GM19452 (cell line): ENCODE results near the gene MPZ.
"Not testable (repeated sequence)": the region's sequence is repeated elsewhere in the genome, so short reads cannot be mapped to it uniquely, and the experiment has no call there.

Experiments used
- ATAC-seq: cut with Tn5 transposase; IDR thresholded peaks from one replicate; pipeline ENCODE4 v1.9.1; 2021; ENCODE audit not compliant: unreplicated experiment

MPZ gene

DNA sequence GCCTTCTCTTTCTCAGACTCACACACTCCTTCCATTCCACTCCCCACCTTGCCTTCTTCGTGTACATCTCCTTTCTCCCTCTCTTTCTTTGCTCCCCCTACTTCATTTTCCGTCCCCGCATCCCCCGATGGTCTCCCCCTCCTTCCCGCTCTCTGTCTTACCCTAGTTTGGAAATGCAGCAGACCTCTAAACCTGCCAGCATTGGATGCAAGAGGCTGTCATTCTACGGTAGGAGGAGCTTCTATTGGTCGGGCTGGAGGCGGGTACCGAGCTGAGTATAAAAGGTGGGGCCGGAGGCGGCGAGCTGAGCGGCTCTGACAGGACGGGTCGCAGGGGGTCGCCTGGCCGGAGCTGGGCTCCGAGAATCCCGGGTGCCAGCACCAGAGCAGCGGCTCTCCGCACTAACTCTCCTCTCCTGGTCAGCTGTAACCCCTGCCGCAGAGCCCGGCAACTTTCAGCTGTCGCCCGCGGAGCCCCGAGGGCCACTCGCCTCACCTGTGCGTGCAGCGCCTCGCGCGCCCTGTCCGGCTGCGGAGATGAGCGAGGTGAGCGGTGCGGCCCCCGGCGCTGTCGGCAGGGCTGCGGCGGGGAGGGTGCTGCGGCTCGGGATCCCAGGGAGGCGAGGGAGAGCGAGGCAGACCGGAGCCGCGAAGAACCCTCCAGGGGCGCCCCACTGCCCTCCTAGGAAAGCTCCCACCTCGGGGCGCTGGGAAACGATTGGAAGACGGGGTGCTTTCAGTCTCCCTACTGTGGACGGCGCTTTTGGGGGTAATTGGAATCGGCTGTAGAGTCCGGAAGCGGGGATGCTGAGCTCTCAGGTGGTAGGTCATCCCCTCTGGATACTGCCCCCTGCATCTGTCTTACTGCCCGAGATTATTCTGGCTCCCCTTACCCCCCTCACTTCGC is 51.1 kb downstream of the MPZ start, which contains the start of gene PCP4L1:
Gene PCP4L1 (plus strand): TSS at position 307 of the 906 bp plus-strand sequence. CDS start 230 bp downstream, at position 537.
- ATAC-seq = no peak

DNA sequence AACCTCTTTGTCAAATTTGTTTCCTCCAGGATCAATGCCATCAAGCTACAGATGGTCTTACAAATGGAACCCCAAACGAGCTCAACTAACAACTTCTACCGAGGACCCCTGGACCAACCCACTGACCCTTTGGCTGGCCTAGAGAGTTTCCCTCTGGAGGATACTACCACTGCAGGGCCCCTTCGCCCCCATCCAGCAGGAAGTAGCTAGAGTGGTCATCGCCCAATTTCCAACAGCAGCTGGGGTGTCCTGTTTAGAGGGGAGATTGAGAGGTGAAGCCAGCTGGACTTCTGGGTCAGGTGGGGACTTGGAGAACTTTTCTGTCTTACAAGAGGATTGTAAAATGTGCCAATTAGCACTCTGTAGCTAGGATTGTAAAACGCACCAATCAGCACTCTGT is 52.7 kb downstream of the MPZ start:
- ATAC-seq = not testable (repeated sequence)

DNA sequence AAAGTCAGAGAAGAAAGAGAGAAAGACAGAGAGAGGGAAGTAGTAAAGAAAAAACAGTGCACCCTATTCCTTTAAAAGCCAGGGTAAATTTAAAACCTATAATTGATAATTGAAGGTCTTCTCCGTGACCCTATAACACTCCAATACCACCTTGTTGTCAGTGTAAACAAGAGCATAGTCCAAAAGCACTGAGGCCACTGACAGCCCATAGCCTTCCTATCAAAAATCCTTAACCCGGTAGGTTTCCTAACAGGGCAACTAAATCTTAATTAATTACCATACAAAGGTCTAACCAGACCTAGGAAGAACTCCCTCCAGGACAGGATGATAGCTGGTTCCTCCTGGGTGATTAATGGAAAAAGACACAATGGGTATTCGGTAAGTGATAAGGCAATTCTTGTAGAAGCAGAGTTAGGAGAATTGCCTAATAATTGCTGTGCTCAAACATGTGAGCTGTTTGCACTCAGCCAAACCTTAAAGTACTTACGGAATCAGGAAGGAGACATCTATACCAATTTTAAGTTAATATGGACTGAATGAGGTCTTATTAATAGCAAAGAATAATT is 53.7 kb downstream of the MPZ start:
- ATAC-seq = not testable (repeated sequence)

DNA sequence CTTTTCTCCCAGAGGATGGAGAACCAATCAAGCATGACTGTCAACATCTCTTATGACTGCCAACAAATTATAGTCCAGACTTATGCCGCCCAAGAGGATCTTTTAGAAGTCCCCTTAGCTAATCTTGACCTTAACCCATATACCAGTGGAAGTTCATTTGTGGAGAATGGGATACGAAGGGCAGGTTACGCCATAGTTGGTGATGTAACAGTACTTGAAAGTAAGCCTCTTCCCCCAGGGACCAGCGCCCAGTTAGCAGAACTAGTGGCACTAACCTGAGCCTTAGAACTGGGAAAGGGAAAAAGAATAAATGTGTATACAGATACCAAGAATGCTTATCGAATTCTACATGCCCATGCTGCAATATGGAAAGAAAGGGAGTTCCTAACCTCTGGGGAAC is 54.5 kb downstream of the MPZ start:
- not testable (repeated sequence) for ATAC-seq
